HUES64 (cell line): ENCODE results near the gene FAM120B. TPM values are rescaled to one million over a fixed set of nuclear protein-coding genes. Genes with fewer than 3 reads are reported as not detected.
"Not testable (repeated sequence)": the region's sequence is repeated elsewhere in the genome, so short reads cannot be mapped to it uniquely, and the experiment has no call there.

Source experiments
- H3K27ac ChIP-seq: 2 replicates; pipeline ENCODE4 v1.7.0; 2013; ENCODE audit warnings: low read depth, low read length, inconsistent platforms
- H3K27me3 ChIP-seq: 2 replicates; pipeline ENCODE4 v1.6.1; 2013; ENCODE audit warnings: mild to moderate bottlenecking, low read length; ENCODE audit not compliant: insufficient read depth
- H3K36me3 ChIP-seq: 2 replicates; pipeline ENCODE4 v1.6.1; 2013; ENCODE audit warnings: mild to moderate bottlenecking, low read length; ENCODE audit not compliant: insufficient read depth
- H3K4me1 ChIP-seq: 2 replicates; pipeline ENCODE4 v1.6.1; 2013; ENCODE audit warnings: mild to moderate bottlenecking, low read length, moderate library complexity; ENCODE audit not compliant: insufficient read depth
- H3K4me3 ChIP-seq: 2 replicates; pipeline ENCODE4 v1.5.1; 2013; ENCODE audit warnings: mild to moderate bottlenecking, low read length, moderate library complexity
- H3K9ac ChIP-seq: 2 replicates; pipeline ENCODE4 v1.6.1; 2013; ENCODE audit warnings: mild to moderate bottlenecking, low read depth, low read length
- H3K9me3 ChIP-seq: 2 replicates; pipeline ENCODE4 v1.6.1; 2013; ENCODE audit warnings: low read depth, low read length; ENCODE audit not compliant: insufficient read depth
- WGBS: fragments of 150-250, 120-280 bp; methylation state at CpG from one replicate; pipeline ENCODE4 v1.1.7; 2013; ENCODE audit warnings: missing lambda C conversion rate; 5-methylcytosine and 5-hydroxymethylcytosine counted together
- polyA plus RNA-seq, 2 experiments: library from polyadenylated mRNA; stranded (reverse); fragments of 50-300 nt; gene quantifications; one replicate each; pipeline ENCODE4 v1.2.3, GENCODE V29; 2013

FAM120B gene, protein sequence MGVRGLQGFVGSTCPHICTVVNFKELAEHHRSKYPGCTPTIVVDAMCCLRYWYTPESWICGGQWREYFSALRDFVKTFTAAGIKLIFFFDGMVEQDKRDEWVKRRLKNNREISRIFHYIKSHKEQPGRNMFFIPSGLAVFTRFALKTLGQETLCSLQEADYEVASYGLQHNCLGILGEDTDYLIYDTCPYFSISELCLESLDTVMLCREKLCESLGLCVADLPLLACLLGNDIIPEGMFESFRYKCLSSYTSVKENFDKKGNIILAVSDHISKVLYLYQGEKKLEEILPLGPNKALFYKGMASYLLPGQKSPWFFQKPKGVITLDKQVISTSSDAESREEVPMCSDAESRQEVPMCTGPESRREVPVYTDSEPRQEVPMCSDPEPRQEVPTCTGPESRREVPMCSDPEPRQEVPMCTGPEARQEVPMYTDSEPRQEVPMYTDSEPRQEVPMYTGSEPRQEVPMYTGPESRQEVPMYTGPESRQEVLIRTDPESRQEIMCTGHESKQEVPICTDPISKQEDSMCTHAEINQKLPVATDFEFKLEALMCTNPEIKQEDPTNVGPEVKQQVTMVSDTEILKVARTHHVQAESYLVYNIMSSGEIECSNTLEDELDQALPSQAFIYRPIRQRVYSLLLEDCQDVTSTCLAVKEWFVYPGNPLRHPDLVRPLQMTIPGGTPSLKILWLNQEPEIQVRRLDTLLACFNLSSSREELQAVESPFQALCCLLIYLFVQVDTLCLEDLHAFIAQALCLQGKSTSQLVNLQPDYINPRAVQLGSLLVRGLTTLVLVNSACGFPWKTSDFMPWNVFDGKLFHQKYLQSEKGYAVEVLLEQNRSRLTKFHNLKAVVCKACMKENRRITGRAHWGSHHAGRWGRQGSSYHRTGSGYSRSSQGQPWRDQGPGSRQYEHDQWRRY
- 10.7 TPM for polyA plus RNA-seq (2013, experiment 1 of 2)
- 12.1 TPM for polyA plus RNA-seq (2013, experiment 2 of 2)

- Histone ChIP-seq H3K4me3 (peak within 1 kb of the TSS; percentile 84), H3K27ac (peak within 1 kb of the TSS; percentile 52), H3K36me3 (0 out of 2 replicates have a peak, but pooled peaks cover 2% of the 10 kb centered on the region), H3K4me1 (peaks cover 10% of the 10 kb centered on the region), H3K9me3 (peaks cover 16% of the 10 kb centered on the region), H3K27me3 (peaks cover 24% of the 10 kb centered on the region), H3K9ac (peak within 1 kb of the TSS; percentile 78)
- WGBS: 1% methylated on average over 97 of the region's 97 CpGs
Observed at GRCh38 chr6:170306324-170307079, at the start of gene FAM120B. FAM120B (plus strand) TSS chr6:170306758; CDS start chr6:170317391, 10,633 bp downstream.

- H3K36me3 ChIP-seq: no peaks in the 10 kb centered on the region
- 94% methylated on average over 4 of the region's 4 CpGs for whole genome bisulfite sequencing
Observed at GRCh38 chr6:170257376-170257775, 49.2 kb upstream of the FAM120B start.

GRCh38 chr6:170258407-170258806, 48.2 kb upstream of the FAM120B start:
- H3K4me3 ChIP-seq: no peak overlapping the region
- 94% methylated on average over 6 of the region's 6 CpGs for WGBS
- H3K4me1 ChIP-seq: no peaks in the 10 kb centered on the region
- H3K9me3 ChIP-seq: no peaks in the 10 kb centered on the region
- no peaks in the 10 kb centered on the region for H3K36me3 ChIP-seq
- no peak overlapping the region for H3K9ac ChIP-seq
- no peaks in the 10 kb centered on the region for H3K27me3 ChIP-seq
- H3K27ac ChIP-seq: no peak overlapping the region

More at GRCh38 chr6:170257376-170257775, 49.2 kb upstream of the FAM120B start:
- no peak overlapping the region for H3K27ac ChIP-seq
- no peaks in the 10 kb centered on the region for H3K4me1 ChIP-seq
- no peak overlapping the region for H3K9ac ChIP-seq
- H3K27me3 ChIP-seq: no peaks in the 10 kb centered on the region
- H3K9me3 ChIP-seq: no peaks in the 10 kb centered on the region
- H3K4me3 ChIP-seq: no peak overlapping the region

GRCh38 chr6:170259278-170259677, 47.3 kb upstream of the FAM120B start:
- H3K27ac ChIP-seq: no peak overlapping the region
- H3K9me3 ChIP-seq: no peaks in the 10 kb centered on the region
- H3K4me3 ChIP-seq: no peak overlapping the region
- no peak overlapping the region for H3K9ac ChIP-seq
- no peaks in the 10 kb centered on the region for H3K4me1 ChIP-seq
- no peaks in the 10 kb centered on the region for H3K27me3 ChIP-seq
- WGBS: 91% methylated on average over 5 of the region's 5 CpGs
- H3K36me3 ChIP-seq: no peaks in the 10 kb centered on the region

- 97% methylated on average over 7 of the region's 7 CpGs for WGBS
- no peaks in the 10 kb centered on the region for H3K27me3 ChIP-seq
- no peaks in the 10 kb centered on the region for H3K4me1 ChIP-seq
- H3K4me3 ChIP-seq: no peak overlapping the region
- H3K9ac ChIP-seq: no peak overlapping the region
- no peaks in the 10 kb centered on the region for H3K9me3 ChIP-seq
- H3K36me3 ChIP-seq: no peaks in the 10 kb centered on the region
- no peak overlapping the region for H3K27ac ChIP-seq
Observed at GRCh38 chr6:170260686-170261085, 45.9 kb upstream of the FAM120B start.

- 0 out of 2 replicates have a peak, but pooled peaks cover 5% of the 10 kb centered on the region for H3K4me1 ChIP-seq
- no peak overlapping the region for H3K4me3 ChIP-seq
- H3K27ac ChIP-seq: no peak overlapping the region
- no peak overlapping the region for H3K9ac ChIP-seq
- H3K9me3 ChIP-seq: no peaks in the 10 kb centered on the region
- no peaks in the 10 kb centered on the region for H3K36me3 ChIP-seq
- H3K27me3 ChIP-seq: no peaks in the 10 kb centered on the region
- 92% methylated on average over 32 of the region's 32 CpGs for WGBS
Observed at GRCh38 chr6:170261643-170262488, 44.7 kb upstream of the FAM120B start.

DNA sequence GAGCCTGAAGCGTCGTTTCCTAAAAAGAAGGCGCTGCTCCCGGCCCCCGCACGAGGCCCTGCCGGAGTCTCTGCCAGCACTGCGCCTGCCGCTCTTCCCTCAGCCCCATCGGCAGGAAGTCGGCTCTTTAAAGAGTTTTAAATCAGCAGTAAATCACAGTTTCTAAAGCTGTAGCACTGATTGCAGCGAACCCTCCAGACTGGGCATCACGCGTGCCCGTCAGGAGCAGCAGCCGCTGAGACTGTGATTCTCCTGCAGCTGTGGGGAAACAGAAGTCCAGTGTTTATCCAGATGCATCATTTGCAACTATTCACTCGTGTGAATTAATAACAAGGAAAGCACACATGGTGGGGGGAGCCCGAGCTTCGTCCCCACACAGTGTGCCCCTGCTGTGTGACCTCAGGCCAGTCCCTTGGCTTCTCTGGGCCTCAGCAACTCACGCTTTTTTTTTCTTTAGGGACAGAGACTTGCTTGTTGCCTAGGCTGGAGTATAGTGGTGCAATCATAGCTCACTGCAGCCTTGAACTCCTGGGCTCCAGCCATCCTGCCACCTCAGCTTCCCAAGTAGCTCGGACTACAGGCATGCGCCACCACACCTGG, 44.0 kb upstream of the FAM120B start:
- H3K36me3 ChIP-seq: no peaks in the 10 kb centered on the region
- H3K27ac ChIP-seq: no peak overlapping the region
- no peaks in the 10 kb centered on the region for H3K27me3 ChIP-seq
- H3K9me3 ChIP-seq: no peaks in the 10 kb centered on the region
- WGBS: 92% methylated on average over 22 of the region's 22 CpGs
- no peak overlapping the region for H3K9ac ChIP-seq
- no peak overlapping the region for H3K4me3 ChIP-seq
- H3K4me1 ChIP-seq: 0 out of 2 replicates have a peak, but pooled peaks cover 5% of the 10 kb centered on the region

GRCh38 chr6:170263410-170263809, 43.1 kb upstream of the FAM120B start:
- 94% methylated on average over 8 of the region's 8 CpGs for WGBS
- Histone ChIP-seq H3K36me3 (no peaks in the 10 kb centered on the region), H3K9ac (no peak overlapping the region), H3K27me3 (no peaks in the 10 kb centered on the region), H3K4me1 (0 out of 2 replicates have a peak, but pooled peaks cover 5% of the 10 kb centered on the region), H3K4me3 (no peak overlapping the region), H3K27ac (no peak overlapping the region), H3K9me3 (no peaks in the 10 kb centered on the region)

DNA sequence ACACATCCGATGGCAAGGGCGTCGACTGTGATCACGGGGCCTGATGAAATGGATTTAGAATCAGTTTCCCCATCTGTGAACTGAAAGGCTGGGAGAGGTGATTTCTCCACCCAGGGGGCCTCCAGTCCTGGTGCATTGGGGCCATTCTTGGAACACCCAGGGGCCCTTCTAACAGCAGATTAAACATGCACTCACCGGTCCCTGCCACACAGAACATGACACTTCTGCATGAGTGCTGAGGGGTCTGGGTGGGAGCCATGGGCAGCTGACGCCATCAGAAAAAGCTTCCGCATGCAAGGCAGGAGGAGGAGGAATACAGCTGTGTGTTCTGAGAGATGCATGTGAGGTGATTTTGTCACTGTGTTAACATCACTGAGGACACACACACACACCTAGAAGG, 42.5 kb upstream of the FAM120B start:
- Histone ChIP-seq H3K9me3 (no peaks in the 10 kb centered on the region), H3K27me3 (no peaks in the 10 kb centered on the region), H3K4me3 (no peak overlapping the region), H3K4me1 (peaks cover 5% of the 10 kb centered on the region; the same call in 1 of the 2 replicates), H3K9ac (no peak overlapping the region), H3K27ac (no peak overlapping the region), H3K36me3 (no peaks in the 10 kb centered on the region)
- 95% methylated on average over 7 of the region's 7 CpGs for WGBS

GRCh38 chr6:170264644-170265043, 41.9 kb upstream of the FAM120B start:
- not testable (repeated sequence) for H3K27ac ChIP-seq, H3K36me3 ChIP-seq, H3K4me3 ChIP-seq, H3K9ac ChIP-seq, H3K27me3 ChIP-seq, H3K9me3 ChIP-seq
- H3K4me1 ChIP-seq: peaks cover 11% of the 10 kb centered on the region
- 96% methylated on average over 12 of the region's 12 CpGs for WGBS
